ENCODE data around the gene CD59. TPM values are rescaled to one million over a fixed set of nuclear protein-coding genes. Genes with fewer than 3 reads are reported as not detected.

The CD59 gene
- total RNA-seq, 4 donors from 2014 or later, result 252 to 647 (median 432) TPM

DNA sequence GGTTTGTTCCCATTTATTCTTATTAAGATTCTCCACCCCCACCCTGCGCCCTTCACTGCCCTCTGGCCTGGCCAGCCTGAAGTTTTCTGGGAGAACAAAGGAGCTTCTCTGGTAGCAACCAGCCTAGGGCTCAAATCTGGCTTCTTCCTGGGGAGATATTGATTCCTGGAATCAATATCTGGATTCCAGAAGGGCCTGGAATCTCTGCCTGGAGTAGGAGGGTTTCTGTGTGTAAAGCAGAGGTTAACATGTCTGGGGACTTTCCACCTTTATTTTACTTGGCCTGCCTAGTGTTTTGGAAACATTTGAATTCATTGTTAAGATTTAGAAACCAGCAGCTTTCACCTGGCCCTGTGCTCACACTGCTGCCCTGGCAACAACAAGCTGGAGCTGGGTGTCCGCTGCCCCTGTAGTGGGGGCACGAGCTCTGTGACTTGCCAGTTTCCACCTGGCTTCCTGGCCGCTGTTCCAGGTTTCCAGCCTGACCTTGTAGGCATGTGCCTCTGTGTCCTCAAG, 41.1 kb downstream of the CD59 start:
- TF ChIP-seq EP300 (IDR thresholded peaks at IDR 0.05) (no peak), POLR2A (IDR thresholded peaks at IDR 0.05) (no peak), POLR2AphosphoS5 (IDR thresholded peaks at IDR 0.05) (no peak)
- TF ChIP-seq, protein P1, sequence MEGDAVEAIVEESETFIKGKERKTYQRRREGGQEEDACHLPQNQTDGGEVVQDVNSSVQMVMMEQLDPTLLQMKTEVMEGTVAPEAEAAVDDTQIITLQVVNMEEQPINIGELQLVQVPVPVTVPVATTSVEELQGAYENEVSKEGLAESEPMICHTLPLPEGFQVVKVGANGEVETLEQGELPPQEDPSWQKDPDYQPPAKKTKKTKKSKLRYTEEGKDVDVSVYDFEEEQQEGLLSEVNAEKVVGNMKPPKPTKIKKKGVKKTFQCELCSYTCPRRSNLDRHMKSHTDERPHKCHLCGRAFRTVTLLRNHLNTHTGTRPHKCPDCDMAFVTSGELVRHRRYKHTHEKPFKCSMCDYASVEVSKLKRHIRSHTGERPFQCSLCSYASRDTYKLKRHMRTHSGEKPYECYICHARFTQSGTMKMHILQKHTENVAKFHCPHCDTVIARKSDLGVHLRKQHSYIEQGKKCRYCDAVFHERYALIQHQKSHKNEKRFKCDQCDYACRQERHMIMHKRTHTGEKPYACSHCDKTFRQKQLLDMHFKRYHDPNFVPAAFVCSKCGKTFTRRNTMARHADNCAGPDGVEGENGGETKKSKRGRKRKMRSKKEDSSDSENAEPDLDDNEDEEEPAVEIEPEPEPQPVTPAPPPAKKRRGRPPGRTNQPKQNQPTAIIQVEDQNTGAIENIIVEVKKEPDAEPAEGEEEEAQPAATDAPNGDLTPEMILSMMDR (IDR thresholded peaks at IDR 0.05), result no peak
- 55 to 60% methylated on average over 3 to 4 of the region's 4 CpGs for WGBS, 2 donors (ENCODE audit: low coverage in 1 of 2)
- Histone ChIP-seq H3K9me3 (no peaks in the 10 kb centered on the region), H3K27ac (peak overlapping the region in 3 of 4 donors; percentile 6 to 63 (median 42)), H3K36me3 (no peaks in the 10 kb centered on the region), H3K4me3 (no peak overlapping the region), H3K4me1 (peaks cover 0 to 61% (median 19%) of the 10 kb centered on the region in 3 donors), H3K27me3 (no peaks in the 10 kb centered on the region)
- no peak for ATAC-seq

DNA sequence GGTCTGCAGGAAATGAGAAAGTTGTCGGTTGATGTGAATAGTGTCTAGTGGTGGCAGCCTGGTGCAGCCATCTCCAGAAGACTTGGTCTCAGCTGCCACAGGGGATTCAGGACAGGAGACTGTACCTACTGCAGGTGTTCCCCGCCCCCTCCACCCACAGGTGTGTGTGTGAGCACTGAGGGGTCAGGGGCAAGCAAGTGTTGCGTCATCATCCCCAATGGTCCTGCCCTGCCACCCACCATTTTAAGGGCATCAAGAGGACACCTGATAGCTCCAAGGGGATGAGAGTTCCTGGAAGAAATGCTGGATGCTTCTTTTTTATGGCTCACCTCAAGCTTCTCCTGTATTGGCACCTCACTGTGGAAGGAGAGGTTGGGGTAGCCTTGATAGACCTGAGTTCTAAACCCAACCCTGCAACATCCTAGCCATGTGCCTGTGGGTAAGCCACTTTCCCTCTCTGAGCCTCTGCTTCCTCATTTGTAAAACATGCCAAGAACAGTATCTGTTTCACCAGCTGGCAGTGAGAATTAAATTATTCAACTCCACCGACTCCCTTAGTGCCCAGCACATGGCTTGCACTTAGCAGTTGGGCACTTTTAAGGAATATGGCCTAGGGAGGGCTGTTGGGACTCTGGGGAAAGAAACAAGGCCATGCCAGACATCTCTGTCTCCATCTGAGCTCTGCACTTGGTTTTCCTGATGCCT, 41.7 kb downstream of the CD59 start:
- Histone ChIP-seq H3K36me3 (no peaks in the 10 kb centered on the region), H3K4me1 (peaks cover 0 to 59% (median 17%) of the 10 kb centered on the region in 3 donors), H3K27me3 (no peaks in the 10 kb centered on the region), H3K9me3 (no peaks in the 10 kb centered on the region), H3K27ac (peak overlapping the region in 3 of 4 donors; percentile 6 to 63 (median 42)), H3K4me3 (no peak overlapping the region)
- no peak for ATAC-seq
- TF ChIP-seq POLR2A (IDR thresholded peaks at IDR 0.05) (no peak), POLR2AphosphoS5 (IDR thresholded peaks at IDR 0.05) (no peak), EP300 (IDR thresholded peaks at IDR 0.05) (no peak)
- TF ChIP-seq, protein P1 (IDR thresholded peaks at IDR 0.05), result no peak
- 72 to 100% methylated on average over 1 to 4 of the region's 4 CpGs for WGBS, 2 donors (ENCODE audit: low coverage in 1 of 2)

DNA sequence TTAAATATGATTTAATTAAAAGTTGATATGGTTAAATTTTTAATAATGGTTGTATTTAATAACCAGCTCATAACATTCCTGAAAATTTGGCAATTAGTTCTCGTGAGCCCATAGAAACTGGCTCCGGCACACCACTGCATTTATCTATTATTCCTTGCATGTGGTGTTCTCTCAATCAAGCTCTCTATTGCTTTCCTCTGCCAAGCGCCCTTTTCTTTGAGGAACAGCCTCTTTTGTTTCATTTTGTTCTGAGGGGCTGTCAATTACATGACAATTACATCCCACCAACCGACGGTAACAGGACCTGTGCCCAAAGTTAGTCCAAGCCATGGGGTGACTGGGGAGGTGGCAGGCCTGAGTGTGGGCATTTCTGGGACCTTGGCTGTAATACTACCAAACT, 43.7 kb downstream of the CD59 start:
- no peak for ATAC-seq
- Histone ChIP-seq H3K9me3 (no peaks in the 10 kb centered on the region), H3K36me3 (no peaks in the 10 kb centered on the region), H3K4me1 (peaks cover 0 to 61% (median 17%) of the 10 kb centered on the region in 3 donors), H3K4me3 (no peak overlapping the region), H3K27me3 (no peaks in the 10 kb centered on the region), H3K27ac (peak overlapping the region; percentile 26 to 86 (median 76))
- 49 to 66% methylated on average over 4 to 5 of the region's 5 CpGs for WGBS, 2 donors (ENCODE audit: low coverage in 1 of 2)
- no peak for TF ChIP-seq POLR2A (IDR thresholded peaks at IDR 0.05)
- TF ChIP-seq POLR2AphosphoS5 (IDR thresholded peaks at IDR 0.05), result no peak
- no peak for TF ChIP-seq EP300 (IDR thresholded peaks at IDR 0.05)
- TF ChIP-seq, protein P1 (IDR thresholded peaks at IDR 0.05), result no peak

DNA sequence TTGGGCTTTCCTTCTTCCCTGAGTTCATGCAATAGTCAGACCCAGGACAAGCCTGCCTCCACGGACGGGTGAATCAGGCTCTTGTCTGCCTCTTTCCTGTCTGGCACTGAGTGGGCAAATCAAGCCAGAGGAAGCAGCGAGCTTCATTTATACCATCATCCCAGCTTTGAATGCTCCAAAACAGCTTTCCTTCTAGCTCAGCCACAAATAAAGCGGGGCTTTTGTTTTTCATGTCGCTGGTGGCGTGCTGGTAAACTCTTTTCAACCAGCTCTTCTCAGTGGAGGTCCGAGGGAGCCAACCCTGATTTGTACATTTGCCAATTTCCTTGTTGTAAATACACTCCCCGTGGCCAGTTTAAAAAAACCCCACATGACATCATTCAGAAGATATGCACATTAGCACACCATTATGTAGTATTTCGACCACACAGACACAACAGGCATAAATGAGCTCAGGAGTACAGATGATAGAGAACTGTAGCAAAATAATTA, 44.2 kb downstream of the CD59 start:
- Histone ChIP-seq H3K4me1 (peaks cover 0 to 61% (median 17%) of the 10 kb centered on the region in 3 donors), H3K9me3 (no peaks in the 10 kb centered on the region), H3K36me3 (no peaks in the 10 kb centered on the region), H3K27me3 (no peaks in the 10 kb centered on the region), H3K27ac (peak overlapping the region; percentile 64 to 86 (median 76)), H3K4me3 (peak overlapping the region in 1 of 2 donors; percentile 11)
- 0 to 10% methylated on average over 3 to 9 of the region's 9 CpGs for WGBS, 2 donors (ENCODE audit: low coverage in 1 of 2)
- ATAC-seq, result peak; percentile 69
- TF ChIP-seq, protein P1 (IDR thresholded peaks at IDR 0.05), result no peak
- peak; percentile 64 for TF ChIP-seq POLR2AphosphoS5 (IDR thresholded peaks at IDR 0.05)
